ENCODE results near the gene MUCL3.

Gene MUCL3

DNA sequence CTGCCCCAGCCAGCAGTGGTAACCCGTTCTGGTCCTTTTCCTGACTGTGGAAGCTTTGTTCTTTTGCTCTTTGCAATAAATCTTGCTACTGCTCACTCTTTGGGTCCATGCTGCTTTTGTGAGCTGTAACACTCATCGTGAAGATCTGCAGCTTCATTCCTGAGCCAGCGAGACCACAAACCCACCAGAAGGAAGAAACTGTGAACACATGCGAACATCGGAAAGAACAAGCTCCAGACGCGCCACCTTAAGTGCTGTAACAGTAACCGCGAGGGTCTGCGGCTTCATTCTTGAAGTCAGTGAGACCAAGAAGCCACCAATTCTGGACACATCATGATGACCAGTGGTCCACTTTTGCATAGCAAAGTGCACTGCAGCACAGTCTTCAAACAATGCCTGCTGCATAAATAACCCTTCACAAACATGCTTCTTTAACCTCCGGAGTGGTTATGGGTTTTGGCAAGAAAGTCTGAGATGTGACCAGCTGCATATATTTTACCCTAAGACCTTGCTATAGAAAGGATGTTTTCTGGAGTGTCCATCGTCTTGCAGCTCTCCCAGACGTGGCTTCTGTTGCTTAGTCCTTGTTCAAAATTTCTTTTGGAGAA lies 60.6 kb downstream of the MUCL3 start:
- no peak overlapping the region for H3K4me2 ChIP-seq (ENCODE audit: low read length)
- TF ChIP-seq, protein P1, sequence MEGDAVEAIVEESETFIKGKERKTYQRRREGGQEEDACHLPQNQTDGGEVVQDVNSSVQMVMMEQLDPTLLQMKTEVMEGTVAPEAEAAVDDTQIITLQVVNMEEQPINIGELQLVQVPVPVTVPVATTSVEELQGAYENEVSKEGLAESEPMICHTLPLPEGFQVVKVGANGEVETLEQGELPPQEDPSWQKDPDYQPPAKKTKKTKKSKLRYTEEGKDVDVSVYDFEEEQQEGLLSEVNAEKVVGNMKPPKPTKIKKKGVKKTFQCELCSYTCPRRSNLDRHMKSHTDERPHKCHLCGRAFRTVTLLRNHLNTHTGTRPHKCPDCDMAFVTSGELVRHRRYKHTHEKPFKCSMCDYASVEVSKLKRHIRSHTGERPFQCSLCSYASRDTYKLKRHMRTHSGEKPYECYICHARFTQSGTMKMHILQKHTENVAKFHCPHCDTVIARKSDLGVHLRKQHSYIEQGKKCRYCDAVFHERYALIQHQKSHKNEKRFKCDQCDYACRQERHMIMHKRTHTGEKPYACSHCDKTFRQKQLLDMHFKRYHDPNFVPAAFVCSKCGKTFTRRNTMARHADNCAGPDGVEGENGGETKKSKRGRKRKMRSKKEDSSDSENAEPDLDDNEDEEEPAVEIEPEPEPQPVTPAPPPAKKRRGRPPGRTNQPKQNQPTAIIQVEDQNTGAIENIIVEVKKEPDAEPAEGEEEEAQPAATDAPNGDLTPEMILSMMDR (IDR thresholded peaks at IDR 0.05): no peak
- H3K4me1 ChIP-seq: no peaks in the 10 kb centered on the region
- no peak overlapping the region for H3K4me3 ChIP-seq (ENCODE audit: low read depth, low read length)
- H3K27ac ChIP-seq: no peak overlapping the region
- no peaks in the 10 kb centered on the region for H3K79me2 ChIP-seq
- no peaks in the 10 kb centered on the region for H3K36me3 ChIP-seq (ENCODE audit: control insufficient read depth, insufficient read depth, low read length)
- no peaks in the 10 kb centered on the region for H3K9me3 ChIP-seq (ENCODE audit: control insufficient read depth, low read length)
- no peaks in the 10 kb centered on the region for H3K27me3 ChIP-seq (ENCODE audit: control insufficient read depth, insufficient read depth, low read length)
- no peak overlapping the region for H2AFZ ChIP-seq
- no peak overlapping the region for H3K9ac ChIP-seq

DNA sequence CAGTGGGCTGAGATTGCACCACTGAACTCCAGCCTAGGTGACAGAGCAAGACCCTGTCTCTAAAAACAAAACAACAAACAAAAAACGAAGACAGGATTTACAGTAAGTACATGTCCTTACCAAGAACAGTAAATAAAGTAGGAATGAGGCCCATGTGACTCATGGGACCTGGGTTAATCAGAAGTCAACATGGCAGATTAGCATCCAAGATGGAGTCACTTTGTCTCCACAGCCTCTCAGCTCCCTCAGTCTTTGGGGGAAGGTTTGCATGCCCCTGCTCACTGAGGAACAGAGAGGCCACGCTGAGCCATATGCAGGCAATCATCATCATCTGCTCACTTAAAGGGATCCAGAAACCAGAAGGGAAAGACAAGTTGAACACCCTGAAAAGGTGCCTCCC lies 61.7 kb downstream of the MUCL3 start:
- H3K4me2 ChIP-seq (ENCODE audit: low read length): no peak overlapping the region
- H3K9me3 ChIP-seq (ENCODE audit: control insufficient read depth, low read length): no peaks in the 10 kb centered on the region
- H3K4me3 ChIP-seq (ENCODE audit: low read depth, low read length): no peak overlapping the region
- no peak overlapping the region for H3K27ac ChIP-seq
- no peak overlapping the region for H2AFZ ChIP-seq
- TF ChIP-seq, protein P1 (IDR thresholded peaks at IDR 0.05): no peak
- H3K27me3 ChIP-seq (ENCODE audit: control insufficient read depth, insufficient read depth, low read length): no peaks in the 10 kb centered on the region
- H3K79me2 ChIP-seq: no peaks in the 10 kb centered on the region
- no peak overlapping the region for H3K9ac ChIP-seq
- H3K4me1 ChIP-seq: no peaks in the 10 kb centered on the region
- H3K36me3 ChIP-seq (ENCODE audit: control insufficient read depth, insufficient read depth, low read length): no peaks in the 10 kb centered on the region
